ENCODE results near the gene EVX1.

The EVX1 gene

DNA sequence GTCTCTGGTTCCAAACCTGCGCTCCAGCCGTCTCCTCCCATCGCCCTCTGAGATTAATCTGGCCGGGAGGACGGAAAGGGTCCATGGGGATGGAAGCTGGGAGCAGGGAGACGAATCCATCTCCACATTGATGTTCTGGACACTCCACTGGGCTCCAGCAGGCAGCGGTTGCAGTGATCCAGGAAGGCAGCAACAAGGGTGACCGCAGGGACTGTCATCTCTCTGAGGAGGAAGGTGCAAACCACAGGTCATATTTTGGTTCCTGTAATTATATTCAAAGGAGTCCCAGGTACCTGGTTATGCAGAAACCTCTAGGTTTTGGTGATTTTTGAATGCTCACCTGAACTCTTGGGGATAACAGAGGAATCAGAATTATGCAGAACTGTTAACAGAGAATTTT, 54.8 kb downstream of the EVX1 start:
- no peaks in the 10 kb centered on the region for H3K27me3 ChIP-seq (ENCODE audit: low read length)
- no peaks in the 10 kb centered on the region for H4K20me1 ChIP-seq (ENCODE audit: low read depth, low read length)
- no peak overlapping the region for H3K9ac ChIP-seq (ENCODE audit: low read length)
- no peak overlapping the region for H3K4me3 ChIP-seq (ENCODE audit: insufficient read depth, low read length, poor library complexity, severe bottlenecking)
- no peak overlapping the region for H3K4me2 ChIP-seq (ENCODE audit: low read depth, low read length, poor library complexity, severe bottlenecking)
- TF ChIP-seq EZH2phosphoT487 (conservative IDR thresholded peaks at IDR 0.05; ENCODE audit: low read length): no peak
- TF ChIP-seq, protein P1, sequence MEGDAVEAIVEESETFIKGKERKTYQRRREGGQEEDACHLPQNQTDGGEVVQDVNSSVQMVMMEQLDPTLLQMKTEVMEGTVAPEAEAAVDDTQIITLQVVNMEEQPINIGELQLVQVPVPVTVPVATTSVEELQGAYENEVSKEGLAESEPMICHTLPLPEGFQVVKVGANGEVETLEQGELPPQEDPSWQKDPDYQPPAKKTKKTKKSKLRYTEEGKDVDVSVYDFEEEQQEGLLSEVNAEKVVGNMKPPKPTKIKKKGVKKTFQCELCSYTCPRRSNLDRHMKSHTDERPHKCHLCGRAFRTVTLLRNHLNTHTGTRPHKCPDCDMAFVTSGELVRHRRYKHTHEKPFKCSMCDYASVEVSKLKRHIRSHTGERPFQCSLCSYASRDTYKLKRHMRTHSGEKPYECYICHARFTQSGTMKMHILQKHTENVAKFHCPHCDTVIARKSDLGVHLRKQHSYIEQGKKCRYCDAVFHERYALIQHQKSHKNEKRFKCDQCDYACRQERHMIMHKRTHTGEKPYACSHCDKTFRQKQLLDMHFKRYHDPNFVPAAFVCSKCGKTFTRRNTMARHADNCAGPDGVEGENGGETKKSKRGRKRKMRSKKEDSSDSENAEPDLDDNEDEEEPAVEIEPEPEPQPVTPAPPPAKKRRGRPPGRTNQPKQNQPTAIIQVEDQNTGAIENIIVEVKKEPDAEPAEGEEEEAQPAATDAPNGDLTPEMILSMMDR (IDR thresholded peaks at IDR 0.05; ENCODE audit: insufficient read depth, low read length, poor library complexity, severe bottlenecking): no peak
- H3K9me2 ChIP-seq (replicated peaks; ENCODE audit: insufficient read depth, low read length): no peaks in the 10 kb centered on the region
- H3F3A ChIP-seq (ENCODE audit: insufficient read depth): no peaks in the 10 kb centered on the region
- H3K36me3 ChIP-seq (ENCODE audit: low read length): no peaks in the 10 kb centered on the region
- no peaks in the 10 kb centered on the region for H3K79me2 ChIP-seq (ENCODE audit: insufficient read depth, low read length)
- H2AFZ ChIP-seq (ENCODE audit: low read depth, low read length, severe bottlenecking): no peak overlapping the region
- no peak overlapping the region for H3K27ac ChIP-seq (ENCODE audit: low read depth, low read length)
- H3K9me3 ChIP-seq (ENCODE audit: insufficient read depth, low read length): no peaks in the 10 kb centered on the region
